ENCODE results near the gene TCEAL8.
A peak's percentile ranks its signal among the peaks of the same experiment; 100 is the strongest.
"Not testable (repeated sequence)": the region's sequence is repeated elsewhere in the genome, so short reads cannot be mapped to it uniquely, and the experiment has no call there.

The TCEAL8 gene

DNA sequence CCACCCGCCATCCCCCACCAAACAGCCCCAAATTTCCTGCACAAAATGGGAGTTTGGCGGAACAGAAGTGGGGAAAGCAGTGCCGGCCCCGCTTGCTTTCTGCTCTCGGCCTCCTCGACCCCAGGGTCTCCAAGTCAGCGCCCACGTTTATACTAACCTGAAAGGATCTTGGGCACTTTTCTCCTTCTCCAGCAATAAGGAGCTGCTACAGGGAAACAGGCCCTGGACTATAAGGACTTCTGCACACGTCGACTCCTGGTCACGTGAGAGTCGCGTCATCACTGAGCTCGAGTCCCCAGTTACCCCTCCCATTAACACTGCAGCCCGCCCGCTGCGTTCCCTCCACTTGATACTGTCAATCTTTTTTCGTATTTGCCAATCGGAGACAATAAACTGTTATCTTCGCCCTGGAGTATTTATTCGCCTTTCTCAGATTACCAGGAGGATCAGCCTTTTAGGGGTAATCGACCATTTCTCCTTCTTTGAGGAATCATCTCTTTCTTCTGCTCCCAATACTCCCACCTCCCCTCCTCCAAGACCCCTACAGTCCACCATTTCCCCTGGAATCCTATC is at the start of gene TCEAL8:
Gene TCEAL8 (minus strand): TSS at position 235 of the 573 bp plus-strand sequence. CDS start 1,176 bp downstream, outside the sequence.
- peak; percentile 58 for DNase-seq (ENCODE audit: low spot score)

DNA sequence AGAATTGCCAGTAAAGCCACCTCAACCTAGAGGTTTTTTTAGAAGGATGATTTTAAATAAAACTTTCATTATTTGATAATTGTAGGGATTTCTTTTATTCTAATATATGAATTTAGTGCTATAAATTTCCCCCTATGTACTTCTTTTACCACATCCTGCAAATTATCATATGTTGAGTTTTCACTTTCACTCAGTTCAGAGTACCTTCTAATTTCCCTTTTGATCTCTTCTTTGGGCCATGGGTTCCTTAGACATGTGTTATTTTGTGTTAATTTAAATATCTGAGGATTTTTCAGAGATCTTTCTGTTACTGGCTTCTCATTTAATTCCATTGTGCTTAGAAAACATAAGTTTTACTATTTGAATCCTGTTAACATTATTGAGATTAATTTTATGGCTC is 49.8 kb upstream of the TCEAL8 start:
- DNase-seq (ENCODE audit: low spot score), result no peak

DNA sequence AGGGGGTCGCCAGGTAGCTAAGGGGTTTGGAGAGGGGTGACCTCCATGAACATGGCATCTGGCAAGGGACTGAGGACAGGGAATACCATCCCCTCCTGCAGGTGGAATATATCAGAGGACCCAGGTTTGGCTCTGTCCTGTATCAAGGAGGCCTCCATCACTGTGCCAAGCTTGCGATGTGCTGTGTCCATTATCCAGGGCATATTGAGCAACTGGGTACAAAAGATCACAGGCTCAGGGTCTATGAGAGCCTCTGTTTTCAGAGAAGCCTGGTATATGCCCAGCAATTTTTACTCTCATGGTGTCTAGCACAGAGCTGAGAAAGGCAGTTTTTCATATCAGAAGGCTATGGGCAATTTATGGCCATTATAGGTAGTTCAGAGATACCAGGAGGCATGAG is 38.2 kb upstream of the TCEAL8 start:
- DNase-seq (ENCODE audit: low spot score), result no peak

GRCh38 chrX:103279624-103280023 is 24.7 kb upstream of the TCEAL8 start:
- no peak for DNase-seq (ENCODE audit: low spot score)

DNA sequence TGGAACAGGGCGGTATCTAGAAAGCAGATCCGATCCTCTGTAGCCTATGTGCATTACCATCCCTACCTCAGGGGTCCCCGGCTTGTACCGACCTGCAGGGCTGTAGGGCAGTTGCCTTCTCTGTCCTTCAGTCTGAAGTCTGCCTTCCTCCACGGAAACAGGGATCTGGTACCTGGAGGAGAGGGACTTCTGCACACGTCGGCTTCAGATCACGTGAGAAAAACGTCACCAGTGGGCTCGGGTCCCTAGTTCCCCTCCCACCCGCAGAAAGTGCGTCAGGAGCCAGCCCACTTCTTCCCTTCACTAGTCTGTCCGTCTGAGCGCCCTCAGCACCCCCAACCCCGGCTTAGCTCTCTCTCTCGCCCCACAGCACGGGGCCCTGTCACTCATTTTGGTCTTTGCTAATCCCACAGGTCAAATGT is 21.6 kb upstream of the TCEAL8 start, which contains the start of gene TCEAL5:
Gene TCEAL5 (minus strand): TSS at position 170 of the 422 bp plus-strand sequence. CDS start 2,187 bp downstream, outside the sequence.
- no peak for DNase-seq (ENCODE audit: low spot score)

DNA sequence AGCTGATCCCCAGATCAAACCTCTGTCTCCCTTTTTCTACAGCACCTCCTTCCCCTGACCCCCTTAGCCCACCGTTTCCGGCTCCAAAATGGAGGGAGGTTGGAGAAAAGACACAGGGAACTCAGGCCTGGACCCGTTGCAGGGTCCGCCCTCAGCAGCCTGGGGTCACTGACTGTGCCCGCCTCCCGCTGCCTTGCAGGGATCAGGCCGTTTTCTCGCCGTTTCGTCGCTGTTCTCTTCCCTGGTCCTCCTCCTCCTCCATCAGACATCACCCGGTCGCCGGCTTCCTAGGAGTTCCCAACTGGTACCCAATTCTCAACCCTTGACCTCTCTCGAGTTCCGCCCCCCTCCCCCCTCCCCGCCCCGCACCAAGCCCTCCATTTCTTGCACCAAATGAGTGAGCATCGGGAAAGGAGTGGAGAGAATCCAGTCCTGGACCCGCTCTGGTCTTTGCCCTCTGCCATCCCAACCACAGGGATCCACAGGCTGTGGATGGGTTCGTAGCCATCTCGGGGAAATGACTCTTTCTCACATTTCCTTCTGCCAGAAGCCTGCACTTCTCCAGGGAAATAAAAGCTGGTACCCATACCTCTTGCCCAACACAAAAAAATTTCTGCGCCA is 21.1 kb upstream of the TCEAL8 start:
- no peak for DNase-seq (ENCODE audit: low spot score)

DNA sequence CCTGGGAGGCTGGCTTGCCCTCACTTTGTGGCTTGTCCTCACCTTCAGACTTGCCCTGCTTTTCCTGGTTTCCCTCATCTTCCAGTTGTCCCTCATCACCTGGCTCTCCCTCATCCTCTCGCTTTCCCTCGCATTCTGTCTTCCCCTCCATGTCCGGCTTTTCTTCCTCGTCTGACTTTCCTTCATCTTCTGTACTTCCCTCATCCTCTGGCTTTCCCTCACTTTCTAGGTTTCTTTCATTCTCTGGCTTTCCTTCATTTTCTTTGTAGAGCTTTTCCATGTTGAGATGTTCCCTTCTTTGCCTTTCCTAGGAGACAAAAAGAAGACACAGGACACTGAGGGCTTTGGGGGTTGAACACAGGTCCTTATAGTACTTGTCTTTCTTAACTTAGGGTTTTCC is 19.3 kb upstream of the TCEAL8 start:
- no peak for DNase-seq (ENCODE audit: low spot score)

GRCh38 chrX:103258275-103258674 is 3.3 kb upstream of the TCEAL8 start:
- DNase-seq (ENCODE audit: low spot score), result no peak

GRCh38 chrX:103256651-103257050 is 1.7 kb upstream of the TCEAL8 start:
- DNase-seq (ENCODE audit: low spot score), result no peak

GRCh38 chrX:103254171-103254824 is 657 bp downstream of the TCEAL8 start:
- peak; percentile 5 for DNase-seq (ENCODE audit: low spot score)

DNA sequence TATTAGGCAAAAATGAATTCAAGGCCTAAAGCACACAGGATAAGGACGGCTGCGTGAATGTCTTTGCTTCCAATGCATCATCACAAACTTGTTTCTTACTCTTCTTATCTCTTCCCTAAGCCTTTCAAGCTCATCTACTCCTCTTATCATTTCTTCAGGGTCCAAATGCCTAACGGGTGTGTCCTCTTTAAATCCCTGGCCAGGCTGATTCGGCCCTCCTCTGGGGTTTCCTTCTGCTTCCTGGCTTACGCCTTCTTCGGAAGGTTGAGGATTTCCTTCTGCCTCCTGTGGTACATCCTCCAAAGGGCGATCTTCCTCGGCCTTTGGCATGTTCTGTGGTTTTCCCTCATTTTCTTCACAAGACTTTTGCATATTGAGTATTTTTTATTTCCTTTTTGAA is 1.3 kb downstream of the TCEAL8 start:
- no peak for DNase-seq (ENCODE audit: low spot score)

- no peak for DNase-seq (ENCODE audit: low spot score)
These were observed 4.0 kb downstream of the TCEAL8 start for GRCh38 chrX:103250977-103251376.

DNA sequence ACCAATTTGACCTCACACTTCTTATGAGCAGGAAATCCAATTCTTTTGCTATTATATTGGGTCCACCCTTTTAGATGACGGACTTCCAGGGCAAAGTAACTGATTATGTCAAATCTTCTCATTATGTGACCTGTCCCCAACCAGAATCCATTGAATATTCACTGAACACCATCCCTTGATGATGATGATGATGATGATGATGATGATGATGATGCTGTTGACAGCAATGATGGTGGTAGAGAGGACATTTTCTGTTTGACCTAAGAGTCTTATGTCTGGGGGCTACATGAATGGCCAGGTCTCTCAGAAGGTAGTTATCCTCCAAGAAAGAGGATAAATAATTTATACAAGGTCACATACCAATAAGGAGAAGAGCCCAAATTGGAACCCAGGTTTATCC is 5.2 kb downstream of the TCEAL8 start:
- no peak for DNase-seq (ENCODE audit: low spot score)

DNA sequence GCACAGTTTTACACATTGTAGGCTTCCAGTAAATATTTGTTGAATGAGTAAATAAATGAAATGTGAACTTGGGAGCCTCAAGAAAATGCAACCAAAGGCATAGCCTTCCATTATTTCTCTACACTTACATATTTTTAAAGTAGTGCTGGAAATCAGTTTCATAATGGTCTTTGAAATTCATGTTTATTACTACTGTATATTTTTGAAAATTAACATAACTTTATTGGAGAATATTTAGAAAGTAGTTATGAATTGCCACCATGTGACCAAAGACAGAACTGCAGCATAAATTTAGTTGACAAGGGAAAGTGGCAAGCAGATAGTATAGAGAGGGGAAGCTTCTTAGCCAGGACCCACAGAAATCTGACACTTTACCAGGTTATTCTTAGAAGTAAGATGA is 6.4 kb downstream of the TCEAL8 start:
- peak; percentile 19 for DNase-seq (ENCODE audit: low spot score)

GRCh38 chrX:103240155-103240554 is 14.8 kb downstream of the TCEAL8 start:
- no peak for DNase-seq (ENCODE audit: low spot score)

- no peak for DNase-seq (ENCODE audit: low spot score)
These were observed 18.7 kb downstream of the TCEAL8 start for GRCh38 chrX:103236296-103236695.

DNA sequence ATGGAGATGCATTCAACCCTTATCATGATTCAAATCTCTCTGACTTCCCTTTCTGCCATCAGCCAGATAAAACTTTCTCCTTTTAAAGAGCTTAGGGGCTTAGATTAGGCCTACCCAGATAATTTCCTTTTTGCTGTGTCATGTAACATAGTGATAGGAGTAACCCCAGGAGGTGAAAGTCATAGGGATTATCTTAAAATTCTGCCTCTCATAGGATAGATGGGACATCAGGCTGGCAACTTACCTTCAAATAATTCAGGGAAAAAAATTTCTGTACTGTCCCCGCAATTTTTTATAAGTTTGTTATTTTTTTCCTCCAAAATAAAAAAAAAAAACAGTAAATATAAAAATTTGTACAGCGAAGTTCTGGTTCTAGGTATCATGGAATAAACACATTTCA is 19.3 kb downstream of the TCEAL8 start:
- not testable (repeated sequence) for DNase-seq (ENCODE audit: low spot score)

GRCh38 chrX:103234869-103235268 is 20.1 kb downstream of the TCEAL8 start:
- no peak for DNase-seq (ENCODE audit: low spot score)

GRCh38 chrX:103233263-103233662 is 21.7 kb downstream of the TCEAL8 start:
- no peak for DNase-seq (ENCODE audit: low spot score)

GRCh38 chrX:103225918-103226317 is 29.0 kb downstream of the TCEAL8 start:
- not testable (repeated sequence) for DNase-seq (ENCODE audit: low spot score)

DNA sequence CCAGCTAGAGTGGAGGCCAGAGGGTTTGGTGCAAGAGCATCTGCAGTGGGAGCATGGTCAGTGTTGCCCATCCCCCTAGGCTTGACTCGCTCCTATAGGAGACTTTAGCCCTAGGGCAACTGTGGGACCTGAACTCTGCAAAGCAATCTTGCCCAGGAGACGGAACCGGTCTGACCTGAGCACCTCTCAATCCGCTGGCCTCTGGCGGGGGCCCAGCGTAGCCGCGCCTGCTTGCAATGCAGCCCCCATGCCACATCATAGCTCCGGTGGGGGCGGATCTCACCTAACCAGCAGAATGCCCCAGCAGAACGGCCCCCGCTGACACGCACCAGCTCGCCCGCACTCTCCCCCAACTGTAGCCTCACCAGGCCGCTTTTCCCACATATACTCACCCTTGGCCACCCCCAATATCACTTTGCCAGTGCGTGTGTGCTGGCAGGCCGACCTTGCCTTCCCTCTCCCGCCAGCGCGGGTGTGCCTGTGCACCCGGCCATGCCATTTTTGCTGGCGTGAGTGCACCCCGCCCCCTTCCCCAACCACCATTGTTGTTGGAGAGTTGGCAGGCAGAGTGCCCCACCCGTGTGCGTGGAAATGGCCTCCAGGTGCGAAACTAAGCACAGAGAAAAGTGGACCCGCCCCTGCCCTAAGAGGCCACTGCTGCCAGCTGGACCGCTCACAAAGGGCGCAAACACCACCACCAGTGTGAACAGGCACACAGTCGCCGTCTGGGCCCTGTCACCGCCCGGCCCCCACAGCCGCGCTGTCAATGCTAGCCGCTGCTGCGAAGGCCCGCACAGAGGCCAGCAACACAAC is 34.2 kb downstream of the TCEAL8 start:
- no peak for DNase-seq (ENCODE audit: low spot score)

DNA sequence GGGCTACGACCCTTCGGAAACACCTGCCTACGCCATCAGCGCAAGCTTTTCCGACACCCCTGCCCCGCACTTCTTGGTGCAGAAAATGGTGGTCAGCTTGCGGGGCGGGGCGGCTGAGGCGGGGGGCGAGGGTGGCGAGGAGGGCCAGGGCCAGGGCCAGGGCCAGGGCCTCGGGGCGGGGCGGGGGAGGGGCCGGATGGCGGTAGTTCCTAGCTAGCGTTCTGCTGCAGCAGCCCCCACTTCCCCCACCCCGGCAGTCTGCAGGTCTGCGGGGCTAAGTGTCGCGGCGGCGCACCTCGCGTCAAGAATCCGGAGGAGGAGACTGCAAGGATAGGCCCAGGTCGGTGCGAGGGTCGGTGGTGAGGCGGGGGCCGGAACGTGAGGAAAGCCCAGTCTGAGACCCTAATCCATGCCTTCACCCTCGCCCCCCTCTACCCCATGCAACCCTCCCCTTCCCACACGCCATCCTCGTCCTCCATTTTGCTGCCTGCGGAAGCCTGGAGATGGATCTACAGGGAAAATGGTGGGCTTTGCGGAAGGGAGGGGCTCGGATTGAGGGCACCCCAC is 39.4 kb downstream of the TCEAL8 start:
- peak; percentile 7 for DNase-seq (ENCODE audit: low spot score)
